ENCODE results near the gene RNPEPL1.

The RNPEPL1 gene

GRCh38 chr2:240560480-240561324 is 7.6 kb upstream of the RNPEPL1 start:
- no peaks in the 10 kb centered on the region for H3K9me3 ChIP-seq (ENCODE audit: control insufficient read depth, insufficient read depth, low read depth, low read length)
- peak overlapping the region; percentile 90 for H3K27ac ChIP-seq (ENCODE audit: extremely low read depth, low read depth, low read length)
- peak overlapping the region; percentile 64 for H3K4me3 ChIP-seq (ENCODE audit: low read depth, low read length)
- H3K4me1 ChIP-seq (ENCODE audit: control insufficient read depth, insufficient read depth, low read length), result peaks cover 5% of the 10 kb centered on the region
- peaks cover 0 to 29% of the 10 kb centered on the region in 2 experiments; a peak in 1 of 3 replicates for H3K36me3 ChIP-seq (ENCODE audit: control insufficient read depth in 2 of 2, insufficient read depth in 1 of 2, low read length in 2 of 2)
- CTCF ChIA-PET, result interaction anchor here (0.6 to 1.7 kb wide), 3 partner anchors 22 to 109 kb away, joined by 3 to 4 read pairs (median 4); no protein-coding TSS in a partner anchor
- POLR2A ChIA-PET, result interaction anchor here (0.9 to 1.8 kb wide), 6 partner anchors 10 to 536 kb away, joined by 3 to 53 read pairs (median 5); partner anchors contain the start of genes CAPN10 and NDUFA10
- TF ChIP-seq HIC1 (tag by site-specific recombination; IDR thresholded peaks at IDR 0.05), result no peak
- TF ChIP-seq GLIS2 (tag by site-specific recombination; IDR thresholded peaks at IDR 0.05), result peak; percentile 45; the same call in 1 of the 2 replicates
- TF ChIP-seq GLI2 (tag by site-specific recombination; IDR thresholded peaks at IDR 0.05; ENCODE audit: borderline replicate concordance, low read depth), result no peak
- TF ChIP-seq, protein P1, sequence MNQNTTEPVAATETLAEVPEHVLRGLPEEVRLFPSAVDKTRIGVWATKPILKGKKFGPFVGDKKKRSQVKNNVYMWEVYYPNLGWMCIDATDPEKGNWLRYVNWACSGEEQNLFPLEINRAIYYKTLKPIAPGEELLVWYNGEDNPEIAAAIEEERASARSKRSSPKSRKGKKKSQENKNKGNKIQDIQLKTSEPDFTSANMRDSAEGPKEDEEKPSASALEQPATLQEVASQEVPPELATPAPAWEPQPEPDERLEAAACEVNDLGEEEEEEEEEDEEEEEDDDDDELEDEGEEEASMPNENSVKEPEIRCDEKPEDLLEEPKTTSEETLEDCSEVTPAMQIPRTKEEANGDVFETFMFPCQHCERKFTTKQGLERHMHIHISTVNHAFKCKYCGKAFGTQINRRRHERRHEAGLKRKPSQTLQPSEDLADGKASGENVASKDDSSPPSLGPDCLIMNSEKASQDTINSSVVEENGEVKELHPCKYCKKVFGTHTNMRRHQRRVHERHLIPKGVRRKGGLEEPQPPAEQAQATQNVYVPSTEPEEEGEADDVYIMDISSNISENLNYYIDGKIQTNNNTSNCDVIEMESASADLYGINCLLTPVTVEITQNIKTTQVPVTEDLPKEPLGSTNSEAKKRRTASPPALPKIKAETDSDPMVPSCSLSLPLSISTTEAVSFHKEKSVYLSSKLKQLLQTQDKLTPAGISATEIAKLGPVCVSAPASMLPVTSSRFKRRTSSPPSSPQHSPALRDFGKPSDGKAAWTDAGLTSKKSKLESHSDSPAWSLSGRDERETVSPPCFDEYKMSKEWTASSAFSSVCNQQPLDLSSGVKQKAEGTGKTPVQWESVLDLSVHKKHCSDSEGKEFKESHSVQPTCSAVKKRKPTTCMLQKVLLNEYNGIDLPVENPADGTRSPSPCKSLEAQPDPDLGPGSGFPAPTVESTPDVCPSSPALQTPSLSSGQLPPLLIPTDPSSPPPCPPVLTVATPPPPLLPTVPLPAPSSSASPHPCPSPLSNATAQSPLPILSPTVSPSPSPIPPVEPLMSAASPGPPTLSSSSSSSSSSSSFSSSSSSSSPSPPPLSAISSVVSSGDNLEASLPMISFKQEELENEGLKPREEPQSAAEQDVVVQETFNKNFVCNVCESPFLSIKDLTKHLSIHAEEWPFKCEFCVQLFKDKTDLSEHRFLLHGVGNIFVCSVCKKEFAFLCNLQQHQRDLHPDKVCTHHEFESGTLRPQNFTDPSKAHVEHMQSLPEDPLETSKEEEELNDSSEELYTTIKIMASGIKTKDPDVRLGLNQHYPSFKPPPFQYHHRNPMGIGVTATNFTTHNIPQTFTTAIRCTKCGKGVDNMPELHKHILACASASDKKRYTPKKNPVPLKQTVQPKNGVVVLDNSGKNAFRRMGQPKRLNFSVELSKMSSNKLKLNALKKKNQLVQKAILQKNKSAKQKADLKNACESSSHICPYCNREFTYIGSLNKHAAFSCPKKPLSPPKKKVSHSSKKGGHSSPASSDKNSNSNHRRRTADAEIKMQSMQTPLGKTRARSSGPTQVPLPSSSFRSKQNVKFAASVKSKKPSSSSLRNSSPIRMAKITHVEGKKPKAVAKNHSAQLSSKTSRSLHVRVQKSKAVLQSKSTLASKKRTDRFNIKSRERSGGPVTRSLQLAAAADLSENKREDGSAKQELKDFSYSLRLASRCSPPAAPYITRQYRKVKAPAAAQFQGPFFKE (tag by site-specific recombination; IDR thresholded peaks at IDR 0.05; ENCODE audit: borderline replicate concordance), result no peak
- no peak for TF ChIP-seq ZNF354C (tag by site-specific recombination; IDR thresholded peaks at IDR 0.05; ENCODE audit: borderline replicate concordance, low read depth)
- TF ChIP-seq, protein P2, sequence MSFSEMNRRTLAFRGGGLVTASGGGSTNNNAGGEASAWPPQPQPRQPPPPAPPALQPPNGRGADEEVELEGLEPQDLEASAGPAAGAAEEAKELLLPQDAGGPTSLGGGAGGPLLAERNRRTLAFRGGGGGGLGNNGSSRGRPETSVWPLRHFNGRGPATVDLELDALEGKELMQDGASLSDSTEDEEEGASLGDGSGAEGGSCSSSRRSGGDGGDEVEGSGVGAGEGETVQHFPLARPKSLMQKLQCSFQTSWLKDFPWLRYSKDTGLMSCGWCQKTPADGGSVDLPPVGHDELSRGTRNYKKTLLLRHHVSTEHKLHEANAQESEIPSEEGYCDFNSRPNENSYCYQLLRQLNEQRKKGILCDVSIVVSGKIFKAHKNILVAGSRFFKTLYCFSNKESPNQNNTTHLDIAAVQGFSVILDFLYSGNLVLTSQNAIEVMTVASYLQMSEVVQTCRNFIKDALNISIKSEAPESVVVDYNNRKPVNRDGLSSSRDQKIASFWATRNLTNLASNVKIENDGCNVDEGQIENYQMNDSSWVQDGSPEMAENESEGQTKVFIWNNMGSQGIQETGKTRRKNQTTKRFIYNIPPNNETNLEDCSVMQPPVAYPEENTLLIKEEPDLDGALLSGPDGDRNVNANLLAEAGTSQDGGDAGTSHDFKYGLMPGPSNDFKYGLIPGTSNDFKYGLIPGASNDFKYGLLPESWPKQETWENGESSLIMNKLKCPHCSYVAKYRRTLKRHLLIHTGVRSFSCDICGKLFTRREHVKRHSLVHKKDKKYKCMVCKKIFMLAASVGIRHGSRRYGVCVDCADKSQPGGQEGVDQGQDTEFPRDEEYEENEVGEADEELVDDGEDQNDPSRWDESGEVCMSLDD (tag by site-specific recombination; IDR thresholded peaks at IDR 0.05), result 0 out of 2 replicates have a peak, but pooled peaks have one; percentile 52
- 0 out of 2 replicates have a peak, but pooled peaks have one; percentile 19 for TF ChIP-seq MEIS1 (CRISPR knock-in tag; IDR thresholded peaks at IDR 0.05; ENCODE audit: borderline replicate concordance)
- TF ChIP-seq SP7 (tag by site-specific recombination; IDR thresholded peaks at IDR 0.05), result no peak
- no peak for TF ChIP-seq BCL11B (tag by site-specific recombination; IDR thresholded peaks at IDR 0.05; ENCODE audit: low read depth)
- TF ChIP-seq PATZ1 (tag by site-specific recombination; IDR thresholded peaks at IDR 0.05), result peak; percentile 51
- 0 out of 2 replicates have a peak, but pooled peaks have one; percentile 13 for TF ChIP-seq ZNF184 (tag by site-specific recombination; IDR thresholded peaks at IDR 0.05)
- no peak for TF ChIP-seq ZNF19 (tag by site-specific recombination; IDR thresholded peaks at IDR 0.05; ENCODE audit: low read depth)
- no peak for TF ChIP-seq ZNF621 (tag by site-specific recombination; IDR thresholded peaks at IDR 0.05)
- TF ChIP-seq ZNF324 (tag by site-specific recombination; IDR thresholded peaks at IDR 0.05), result no peak
- TF ChIP-seq, protein P3, sequence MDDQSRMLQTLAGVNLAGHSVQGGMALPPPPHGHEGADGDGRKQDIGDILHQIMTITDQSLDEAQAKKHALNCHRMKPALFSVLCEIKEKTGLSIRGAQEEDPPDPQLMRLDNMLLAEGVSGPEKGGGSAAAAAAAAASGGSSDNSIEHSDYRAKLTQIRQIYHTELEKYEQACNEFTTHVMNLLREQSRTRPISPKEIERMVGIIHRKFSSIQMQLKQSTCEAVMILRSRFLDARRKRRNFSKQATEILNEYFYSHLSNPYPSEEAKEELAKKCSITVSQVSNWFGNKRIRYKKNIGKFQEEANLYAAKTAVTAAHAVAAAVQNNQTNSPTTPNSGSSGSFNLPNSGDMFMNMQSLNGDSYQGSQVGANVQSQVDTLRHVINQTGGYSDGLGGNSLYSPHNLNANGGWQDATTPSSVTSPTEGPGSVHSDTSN (CRISPR knock-in tag; IDR thresholded peaks at IDR 0.05), result peak; percentile 84; the same call in 1 of the 2 replicates
- TF ChIP-seq RBAK (tag by site-specific recombination; IDR thresholded peaks at IDR 0.05), result no peak
- TF ChIP-seq SETDB1 (IDR thresholded peaks at IDR 0.05; ENCODE audit: insufficient read length, low read length), result no peak
- no peak for TF ChIP-seq ZNF560 (tag by site-specific recombination; IDR thresholded peaks at IDR 0.05; ENCODE audit: borderline replicate concordance)
- TF ChIP-seq ZNF530 (tag by site-specific recombination; IDR thresholded peaks at IDR 0.05; ENCODE audit: low read depth), result no peak
- TF ChIP-seq, protein P4, sequence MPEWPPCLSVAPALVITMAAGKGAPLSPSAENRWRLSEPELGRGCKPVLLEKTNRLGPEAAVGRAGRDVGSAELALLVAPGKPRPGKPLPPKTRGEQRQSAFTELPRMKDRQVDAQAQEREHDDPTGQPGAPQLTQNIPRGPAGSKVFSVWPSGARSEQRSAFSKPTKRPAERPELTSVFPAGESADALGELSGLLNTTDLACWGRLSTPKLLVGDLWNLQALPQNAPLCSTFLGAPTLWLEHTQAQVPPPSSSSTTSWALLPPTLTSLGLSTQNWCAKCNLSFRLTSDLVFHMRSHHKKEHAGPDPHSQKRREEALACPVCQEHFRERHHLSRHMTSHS (tag by site-specific recombination; IDR thresholded peaks at IDR 0.05), result no peak
